NOMO-1 (cell line): Measurements from ENCODE around the gene PWWP2B.
A peak's percentile ranks its signal among the peaks of the same experiment; 100 is the strongest.

Experiments
- DNase-seq, 2 experiments: peaks; one replicate each; lab custom pipeline; 2025; ENCODE audit not compliant: unreplicated experiment in 2 of 2; lab: John Stamatoyannopoulos, UW

Gene PWWP2B

GRCh38 chr10:132416566-132417256 lies 19.7 kb downstream of the PWWP2B start:
- no peak for DNase-seq

GRCh38 chr10:132417257-132417910 lies 20.4 kb downstream of the PWWP2B start:
- no peak for DNase-seq

DNA sequence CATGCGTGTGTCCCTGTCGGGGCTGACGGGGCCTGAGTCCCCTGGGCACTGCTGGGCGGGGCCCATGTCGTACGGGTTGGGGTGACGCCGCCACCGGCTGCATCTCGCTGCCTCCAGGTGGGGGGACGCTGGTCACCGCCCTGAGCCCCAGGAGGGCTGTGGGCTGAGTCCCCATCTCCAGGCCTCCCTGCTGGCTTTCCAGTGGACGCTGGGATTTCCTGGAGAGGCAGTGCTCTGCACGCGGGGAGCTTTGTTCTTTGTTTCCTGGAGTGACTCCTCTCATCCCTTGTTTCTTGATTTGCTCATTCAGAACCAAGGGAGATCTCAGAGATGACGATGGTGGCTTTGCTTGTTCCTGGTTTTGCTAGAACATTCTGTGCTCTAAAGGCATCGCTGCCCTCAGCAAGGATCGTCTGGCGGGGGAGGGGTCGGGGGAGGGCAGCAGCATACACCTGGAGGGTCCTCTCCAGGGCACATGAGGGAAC lies 21.0 kb downstream of the PWWP2B start:
- no peak for DNase-seq

DNA sequence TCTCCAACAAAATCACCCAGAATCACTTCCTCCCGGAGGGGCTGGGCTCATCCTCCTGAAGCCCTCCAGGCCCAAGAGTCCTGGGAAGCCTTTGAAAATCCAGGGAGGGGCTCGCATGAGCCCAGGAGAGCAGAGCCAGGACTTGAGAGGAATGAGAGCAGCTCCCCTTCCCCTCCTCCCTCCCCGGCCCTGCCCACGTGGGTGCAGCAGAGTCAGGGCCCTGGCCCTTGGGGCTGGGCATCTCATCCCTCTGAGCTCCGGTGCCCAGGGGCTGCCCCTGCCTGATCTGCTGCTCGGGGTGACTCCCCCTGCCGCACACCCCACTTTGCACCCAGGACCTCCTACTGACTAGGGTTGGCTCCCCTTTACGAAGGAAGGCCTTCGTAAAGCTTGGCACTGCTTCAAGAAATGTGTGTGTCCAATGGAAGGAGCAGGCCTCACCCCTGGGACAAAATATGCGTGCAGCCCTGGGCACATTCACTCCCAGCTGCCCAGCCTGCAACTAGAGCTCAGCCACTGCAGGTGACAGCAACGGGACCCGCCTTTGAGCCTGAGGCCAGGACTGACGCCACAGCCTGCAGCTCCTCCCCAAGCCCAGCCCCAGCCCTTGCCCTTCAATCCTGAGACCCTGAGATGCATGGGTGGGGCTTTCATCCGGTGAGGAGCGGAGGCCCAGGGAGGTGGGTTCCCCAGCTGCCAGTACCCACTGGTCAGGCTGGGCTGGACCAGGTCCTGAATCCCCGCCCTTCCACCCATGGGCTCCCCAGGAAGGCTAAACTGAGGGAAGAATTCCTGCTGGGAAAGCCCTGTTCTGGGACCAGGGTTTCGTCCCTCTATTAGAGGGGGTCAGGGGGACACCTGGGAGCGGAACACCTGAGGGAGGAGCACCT lies 21.8 kb downstream of the PWWP2B start:
- peak; percentile 57 to 73 for DNase-seq

DNA sequence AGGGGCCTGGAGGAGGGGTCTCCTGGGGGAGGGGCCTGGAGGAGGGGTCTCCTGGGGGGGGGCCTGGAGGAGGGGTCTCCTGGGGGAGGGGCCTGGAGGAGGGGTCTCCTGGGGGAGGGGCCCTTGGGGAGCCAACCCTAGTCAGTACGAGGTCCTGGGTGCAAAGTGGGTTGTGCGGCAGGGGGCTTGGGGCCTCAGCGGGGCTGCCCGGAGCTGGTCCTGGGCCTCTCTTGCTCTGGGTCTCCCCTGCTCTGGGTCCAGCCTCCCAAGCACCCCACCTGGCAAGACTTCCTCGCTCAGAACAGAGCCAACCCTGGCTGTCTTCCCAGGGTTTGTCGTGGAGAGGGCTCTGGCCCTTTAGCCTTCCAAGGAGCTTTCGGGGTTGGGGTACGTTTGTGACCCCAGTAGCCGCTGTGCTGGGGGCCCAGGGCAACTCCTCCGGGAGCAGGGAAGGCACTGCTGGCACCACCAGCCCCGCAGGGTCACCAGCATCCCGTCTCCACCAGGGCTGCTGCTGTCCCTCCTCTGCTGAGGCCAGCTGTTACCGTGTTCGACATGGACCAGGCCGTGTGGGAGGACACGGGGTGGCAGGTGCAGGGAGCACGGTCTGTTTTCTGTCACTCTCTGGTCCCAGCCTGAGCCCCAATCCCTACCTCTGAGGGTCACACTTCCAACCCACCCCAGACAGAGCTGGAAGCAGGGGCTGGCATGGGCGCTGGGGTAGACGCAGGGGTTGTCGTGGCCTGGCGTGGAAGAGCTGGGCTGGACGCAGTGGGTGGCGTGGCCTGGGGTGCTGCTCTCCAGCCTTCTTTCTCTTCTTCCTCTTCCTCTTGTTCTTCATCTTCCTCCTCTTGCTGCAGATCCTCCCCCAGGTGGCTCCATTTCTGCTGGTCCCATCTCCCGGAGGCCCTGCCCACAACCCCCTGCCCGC lies 22.8 kb downstream of the PWWP2B start:
- peak in 1 of 2 experiments; percentile 41 for DNase-seq

DNA sequence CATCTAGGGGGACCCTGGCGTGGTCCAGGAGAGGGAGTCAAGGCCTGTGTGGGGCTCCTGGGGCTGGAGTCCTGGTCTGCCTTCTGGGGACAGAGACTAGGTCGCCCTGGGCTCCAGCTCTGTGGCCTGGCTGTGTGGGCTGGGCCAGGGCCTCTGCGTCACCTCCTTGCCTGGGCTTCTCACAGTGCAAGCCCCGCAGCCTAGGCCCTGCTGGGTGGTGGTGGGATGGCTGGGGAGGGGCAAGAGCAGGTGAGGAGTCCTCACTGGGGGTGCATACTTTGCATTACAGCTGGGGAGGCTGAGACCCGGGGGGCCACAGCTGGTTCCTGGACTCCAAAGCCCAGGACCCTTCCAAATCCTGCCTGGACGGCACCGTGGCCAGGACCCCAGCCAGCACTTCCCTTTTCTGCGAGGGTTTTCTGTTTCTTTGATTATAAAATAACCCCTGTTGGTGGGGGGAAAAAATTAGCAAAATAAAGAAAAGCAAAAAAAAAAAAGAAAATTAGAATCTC lies 23.5 kb downstream of the PWWP2B start:
- peak; percentile 41 to 59 for DNase-seq

DNA sequence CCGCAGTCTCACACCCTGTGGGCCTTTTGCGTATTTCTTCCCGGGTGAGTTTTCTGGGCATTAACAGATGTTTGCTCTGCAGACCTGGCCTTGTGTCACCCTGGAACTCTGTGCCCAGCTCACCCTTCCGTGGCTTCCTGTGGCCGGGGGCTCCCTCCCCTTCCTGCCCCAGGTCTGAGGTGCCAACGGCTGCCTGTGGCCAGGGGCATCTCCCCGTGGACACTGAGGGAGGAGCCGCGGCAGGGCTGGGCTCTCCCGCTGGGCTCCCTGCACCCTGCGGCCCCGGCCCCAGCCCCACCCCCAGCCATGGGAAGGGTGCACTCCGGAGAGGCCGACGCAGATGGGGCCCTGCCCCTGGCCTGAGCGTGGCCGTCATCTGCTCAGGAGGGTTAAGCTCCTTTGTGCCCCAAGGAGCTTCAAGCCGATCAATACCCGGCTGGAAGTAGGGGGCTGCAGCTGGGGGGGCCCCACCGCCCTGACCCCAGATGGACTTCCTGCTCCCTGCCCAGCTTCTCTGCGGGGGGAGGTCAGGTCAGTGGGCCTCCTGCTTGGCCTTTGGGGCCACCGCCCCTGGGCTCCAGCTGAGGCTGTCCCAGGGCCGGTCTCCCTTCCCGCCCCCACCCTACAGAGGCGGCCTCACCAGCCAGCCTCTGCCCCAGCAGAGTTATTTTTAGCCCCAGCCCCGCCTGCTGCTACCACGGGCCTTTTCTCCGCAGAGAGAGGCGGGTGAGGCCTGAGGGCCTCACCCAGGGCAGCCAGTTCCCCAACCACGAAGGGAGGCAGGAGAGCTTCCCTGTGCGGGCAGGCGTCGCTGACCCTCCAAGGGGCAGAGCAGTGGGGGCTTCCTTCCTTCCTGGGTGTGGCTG lies 24.2 kb downstream of the PWWP2B start:
- peak; percentile 83 to 91 for DNase-seq

GRCh38 chr10:132421847-132422751 lies 25.1 kb downstream of the PWWP2B start:
- peak in 1 of 2 experiments; percentile 25 for DNase-seq

- DNase-seq: peak; percentile 85 to 86
Observed at GRCh38 chr10:132422903-132423825, 26.2 kb downstream of the PWWP2B start.

GRCh38 chr10:132423966-132424861 lies 27.2 kb downstream of the PWWP2B start:
- DNase-seq: no peak

DNA sequence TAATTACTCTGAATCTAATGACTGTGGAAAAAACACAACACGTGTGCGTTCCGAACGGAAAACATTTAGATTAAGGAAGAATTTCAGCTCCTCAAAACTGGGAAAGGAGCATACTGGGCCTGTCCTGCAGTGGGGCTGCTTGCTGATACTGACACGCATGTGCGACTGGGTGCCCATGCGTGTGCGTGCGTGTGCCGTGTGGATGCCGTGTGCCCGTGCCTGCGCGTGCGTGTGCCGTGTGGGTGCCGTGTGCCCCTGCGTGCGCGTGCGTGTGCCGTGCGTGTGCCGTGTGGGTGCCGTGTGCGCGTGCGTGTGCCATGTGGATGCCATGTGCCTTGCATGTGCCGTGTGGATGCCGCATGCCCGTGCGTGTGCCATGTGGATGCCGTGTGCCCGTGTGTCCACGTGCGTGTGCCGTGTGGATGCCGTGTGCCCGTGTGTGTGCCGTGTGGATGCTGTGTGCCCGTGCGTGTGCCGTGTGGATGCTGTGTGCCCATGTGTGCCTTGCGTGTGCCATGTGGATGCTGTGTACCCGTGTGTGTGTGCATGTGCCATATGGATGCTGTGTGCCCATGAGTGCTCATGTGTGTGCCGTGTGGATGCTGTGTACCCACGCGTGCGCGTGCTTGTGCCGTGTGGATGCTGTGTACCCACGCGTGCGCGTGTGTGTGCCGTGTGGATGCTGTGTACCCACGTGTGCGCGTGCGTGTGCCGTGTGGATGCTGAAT lies 28.2 kb downstream of the PWWP2B start:
- no peak for DNase-seq

DNA sequence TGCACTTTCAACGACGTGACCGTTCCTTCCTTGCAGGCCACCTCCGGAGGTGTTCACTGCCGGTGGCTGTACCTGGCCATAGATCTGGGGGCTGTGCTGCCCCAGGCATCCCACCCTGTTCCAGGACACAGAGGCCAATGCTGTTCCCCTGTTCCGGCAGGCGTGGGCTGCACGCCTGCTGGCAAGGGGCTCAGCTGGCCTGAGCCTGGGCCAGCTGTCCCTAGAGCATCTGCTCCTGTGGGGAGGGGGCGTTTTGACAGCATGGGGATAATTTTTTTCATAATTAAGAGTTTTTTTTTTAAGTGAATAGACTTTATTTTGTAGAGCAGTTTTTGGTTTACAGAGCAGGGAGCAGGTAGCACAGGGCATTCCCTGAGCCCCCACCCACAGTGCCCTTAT lies 28.8 kb downstream of the PWWP2B start:
- DNase-seq: no peak

DNA sequence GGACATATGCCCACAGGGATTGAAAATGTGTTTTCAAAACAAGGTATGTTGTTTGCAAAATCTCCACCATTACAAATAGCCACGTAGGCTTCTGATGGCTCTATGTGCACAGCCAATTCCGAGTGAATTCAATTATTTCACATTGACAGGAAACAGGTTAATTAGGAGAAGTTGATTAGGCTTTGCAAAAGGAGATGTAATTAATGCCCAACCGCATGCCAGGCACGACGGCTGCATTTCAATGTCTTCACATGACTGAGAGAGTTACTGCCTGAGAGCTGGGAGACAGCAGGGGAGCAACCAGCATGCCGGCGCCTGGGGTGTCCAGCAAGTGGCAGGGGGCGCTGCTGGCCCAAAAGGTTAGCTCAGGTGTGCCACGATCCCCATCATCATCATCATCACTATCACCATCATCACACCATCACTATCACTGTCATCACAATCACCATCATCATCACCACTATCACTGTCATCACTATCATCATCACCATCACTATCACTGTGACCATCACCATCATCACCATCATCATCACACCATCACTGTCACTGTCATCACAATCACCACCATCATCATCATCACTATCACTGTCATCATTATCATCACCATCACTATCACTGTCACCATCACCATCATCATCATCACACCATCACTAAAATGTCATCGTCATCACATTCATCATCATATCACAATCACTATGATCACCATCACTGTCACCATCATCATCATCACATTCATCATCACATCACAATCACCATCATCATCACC lies 30.2 kb downstream of the PWWP2B start:
- no peak for DNase-seq

DNA sequence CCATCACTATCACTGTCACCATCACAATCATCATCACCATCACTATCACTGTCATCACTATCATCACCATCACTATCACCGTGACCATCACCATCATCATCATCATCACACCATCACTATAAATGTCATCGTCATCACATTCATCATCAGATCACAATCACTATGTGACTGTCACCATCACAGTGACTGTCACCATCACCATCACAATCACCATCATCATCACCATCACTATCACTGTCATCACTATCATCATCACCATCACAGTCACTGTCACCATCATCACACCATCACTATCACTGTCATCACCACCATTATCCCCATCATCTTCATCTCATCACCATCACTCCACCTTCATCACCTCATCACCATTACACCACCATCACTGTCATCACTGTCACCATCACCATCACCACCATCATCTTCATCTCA lies 31.0 kb downstream of the PWWP2B start:
- DNase-seq: no peak
